ENCODE measurements around the gene CDH11.

CDH11 gene

DNA sequence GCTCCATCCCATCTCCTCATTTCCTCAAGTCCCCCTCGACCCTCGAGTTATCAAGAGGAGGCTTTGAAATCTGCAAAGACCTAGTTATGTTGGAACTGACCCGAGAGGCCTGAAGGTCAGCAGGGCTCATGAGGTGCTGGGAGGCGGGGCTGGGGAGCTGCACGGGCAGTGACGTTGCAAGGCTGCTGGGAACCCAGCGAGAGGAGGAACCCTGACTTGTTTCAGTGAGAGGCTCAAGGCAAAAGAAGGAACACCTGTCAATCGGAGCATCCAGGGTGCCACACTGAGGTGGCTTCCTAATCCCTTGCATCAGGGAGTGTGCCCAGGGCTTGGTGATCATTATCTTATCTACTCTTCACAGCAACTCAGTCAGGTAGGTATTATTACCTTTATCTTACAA lies 86.9 kb downstream of the CDH11 start:
- DNase-seq: no peak

DNA sequence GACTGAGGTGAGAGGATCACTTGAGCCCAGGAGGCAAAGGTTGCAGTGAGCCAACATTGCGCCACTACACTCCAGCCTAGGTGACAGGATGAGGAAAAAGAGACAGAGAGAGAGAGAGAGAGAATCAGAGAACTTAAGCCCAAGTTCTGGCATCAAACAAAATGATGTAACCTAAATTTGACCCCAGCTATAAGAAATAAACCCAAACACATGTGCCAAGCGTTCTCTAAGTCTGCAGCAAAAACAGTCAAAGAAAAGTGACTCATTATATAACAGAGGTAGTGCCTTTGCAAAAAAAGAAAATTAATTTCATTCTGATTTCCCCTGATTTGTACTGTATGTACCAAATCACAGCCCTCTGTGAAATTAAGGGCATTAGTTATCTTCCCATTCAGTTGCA lies 89.5 kb downstream of the CDH11 start:
- DNase-seq: no peak

DNA sequence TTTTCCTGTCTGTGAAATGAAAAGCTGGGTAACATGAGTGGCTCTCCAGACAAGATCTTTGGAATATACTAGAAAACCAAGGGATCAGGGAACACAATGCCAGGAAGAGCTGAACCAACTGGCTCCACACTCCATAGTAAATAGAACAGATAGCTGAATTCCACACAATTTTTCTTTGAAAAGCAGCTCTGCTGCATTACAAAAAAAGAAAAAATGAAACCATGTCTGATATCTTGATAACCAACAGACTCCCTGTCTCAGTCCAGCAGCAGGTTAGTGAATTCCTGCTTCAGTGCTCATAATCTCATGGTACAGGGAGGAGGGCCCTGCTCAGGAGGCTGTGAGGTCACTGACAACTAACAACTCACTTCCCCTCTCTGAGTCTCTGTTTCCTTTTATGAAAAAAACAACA lies 97.1 kb downstream of the CDH11 start:
- DNase-seq: no peak

DNA sequence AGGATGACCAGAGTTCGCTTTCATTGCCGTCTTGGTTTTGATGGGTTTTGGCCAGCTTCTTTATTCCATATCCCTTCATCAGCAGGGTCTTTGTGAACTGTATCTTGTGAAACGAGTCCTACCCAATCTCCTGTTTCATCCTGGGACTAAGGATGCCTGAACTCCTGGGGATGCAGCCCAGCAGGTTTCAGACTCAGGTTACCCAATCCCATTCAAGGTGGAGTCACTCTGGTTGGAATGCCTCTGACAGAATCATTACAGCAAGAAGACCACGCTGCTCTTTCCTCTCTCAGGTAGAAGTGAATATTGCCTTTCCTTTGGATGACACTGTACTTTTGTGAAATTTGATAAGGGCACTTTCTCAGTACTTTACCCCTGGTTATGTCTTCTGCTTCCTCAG lies 98.1 kb downstream of the CDH11 start:
- no peak for DNase-seq

DNA sequence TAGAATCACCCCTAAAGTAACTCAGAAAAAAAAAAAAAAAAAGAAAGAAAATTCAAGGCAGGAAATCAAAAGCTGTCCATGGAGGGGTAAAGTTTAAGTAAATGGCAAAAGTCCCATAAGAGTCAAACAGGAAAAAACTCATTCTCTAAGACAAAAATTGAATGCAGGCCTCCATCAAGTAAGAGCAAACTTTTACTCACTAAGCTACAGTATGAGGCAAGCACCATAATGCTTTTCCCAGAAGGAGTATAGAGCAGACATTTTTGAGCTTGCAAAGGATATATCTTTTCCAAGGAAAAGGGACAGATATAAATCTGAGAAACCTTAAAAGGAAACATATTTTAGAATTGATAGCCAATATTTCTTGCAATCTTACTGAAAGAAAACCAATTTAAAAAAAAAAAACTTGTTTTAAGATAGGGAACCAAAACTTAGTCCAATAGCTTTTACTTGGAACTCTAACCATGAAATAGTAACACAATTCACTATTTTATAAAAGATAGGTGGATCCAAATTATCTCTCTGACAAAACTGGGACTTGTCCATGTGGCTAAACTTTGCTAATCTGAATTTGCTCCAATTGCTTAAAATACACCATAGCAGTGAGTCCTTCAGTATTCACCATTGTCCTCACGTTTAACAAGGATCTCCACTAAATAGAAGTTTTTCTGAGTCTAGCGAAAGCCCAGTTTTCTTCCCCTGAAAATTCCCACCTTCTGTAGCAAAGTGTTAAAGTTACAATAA lies 99.8 kb downstream of the CDH11 start:
- no peak for DNase-seq

DNA sequence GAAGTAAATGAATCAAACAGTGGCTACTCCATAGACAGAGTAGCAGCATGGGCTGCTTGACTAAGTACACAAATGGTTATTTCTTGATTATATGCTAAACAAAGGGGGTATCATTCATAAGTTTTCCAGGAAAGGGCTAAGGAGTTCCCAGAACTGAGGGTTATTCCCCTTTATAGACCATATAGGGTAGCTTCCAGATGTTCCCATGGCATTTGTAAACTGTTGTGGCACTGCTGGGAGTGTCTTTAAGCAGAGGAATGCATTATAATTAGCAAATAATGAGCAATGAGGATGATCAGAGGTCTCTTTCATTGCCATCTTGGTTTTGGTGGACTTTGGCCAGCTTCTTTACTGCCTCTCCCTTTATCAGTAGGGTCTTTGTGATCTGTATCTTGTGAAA lies 105.1 kb downstream of the CDH11 start:
- no peak for DNase-seq

DNA sequence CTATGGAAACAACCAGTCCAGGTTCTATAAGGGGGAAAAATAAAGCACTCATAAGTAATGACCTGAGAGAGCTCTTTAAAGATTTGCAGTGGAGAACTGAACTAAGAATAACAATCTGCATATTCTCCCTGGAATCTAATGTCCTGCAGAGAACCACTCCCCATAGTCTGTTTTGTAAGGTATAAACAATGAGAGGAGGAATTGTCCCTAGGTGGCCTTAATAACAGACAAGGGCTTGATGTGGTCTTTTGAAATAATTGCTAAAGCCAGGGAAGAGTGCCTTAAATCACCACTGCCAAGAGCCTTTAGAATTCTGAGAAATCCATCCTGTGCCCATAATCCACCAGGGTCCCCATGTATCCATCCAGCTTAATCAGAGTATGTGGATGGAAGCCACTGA lies 106.3 kb downstream of the CDH11 start:
- DNase-seq: no peak

DNA sequence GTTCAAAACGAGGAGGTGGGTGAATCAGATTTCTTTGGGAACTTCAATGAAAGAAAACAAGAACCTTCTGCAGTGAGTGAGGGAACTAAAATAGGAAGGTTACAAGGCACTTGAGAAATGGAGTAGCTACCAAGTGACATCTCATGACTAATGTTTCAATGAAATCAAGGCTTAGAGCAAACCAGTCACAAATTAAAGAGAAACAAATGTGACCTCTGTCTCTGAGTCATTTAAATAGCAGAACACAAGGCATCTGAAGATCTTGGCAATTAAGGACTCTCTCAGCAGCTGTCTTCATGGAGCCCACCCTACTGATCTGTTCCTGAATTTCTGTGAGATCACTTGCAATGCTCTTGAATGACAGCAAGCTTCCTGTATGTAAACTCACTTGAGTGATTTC lies 109.5 kb downstream of the CDH11 start:
- no peak for DNase-seq

DNA sequence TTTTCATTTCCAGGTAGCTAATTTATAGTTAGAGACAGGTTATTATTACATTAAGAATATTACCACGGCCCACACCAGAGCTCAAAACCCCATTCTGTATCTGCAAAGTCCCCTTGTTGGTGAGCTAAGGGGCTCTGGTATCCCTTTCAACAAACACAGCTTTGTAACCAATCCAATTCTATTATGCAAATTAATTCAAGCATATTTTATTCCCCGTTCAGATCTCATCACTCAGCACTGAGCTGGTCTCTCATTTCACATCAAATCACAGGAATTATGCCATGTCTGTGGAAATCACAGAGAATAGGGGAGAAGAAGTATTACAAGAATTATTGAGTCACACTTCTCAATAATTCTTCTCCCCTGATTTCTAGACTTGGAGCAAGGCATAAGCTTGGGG lies 111.7 kb downstream of the CDH11 start:
- peak in 2 of 51 donors; percentile 22 to 64 for DNase-seq

DNA sequence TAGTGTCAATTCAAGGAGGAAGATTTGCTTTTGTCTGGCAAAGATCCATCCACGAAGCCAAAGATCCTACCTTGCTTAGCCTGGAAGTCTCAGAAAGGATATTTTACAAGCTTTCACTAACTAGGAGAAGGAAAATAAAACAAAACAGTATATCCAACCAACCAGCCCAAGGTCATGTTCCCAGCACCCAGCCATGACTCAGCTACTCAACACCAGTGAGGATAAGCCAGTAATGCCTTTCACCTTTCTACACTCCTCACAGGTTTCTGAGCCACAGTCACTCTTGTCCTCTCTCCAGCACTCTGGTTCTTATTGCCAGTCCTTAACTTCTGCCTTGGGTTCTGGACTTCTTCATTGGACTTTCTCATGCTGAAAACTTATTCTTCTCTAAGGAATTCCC lies 116.2 kb downstream of the CDH11 start:
- no peak for DNase-seq

DNA sequence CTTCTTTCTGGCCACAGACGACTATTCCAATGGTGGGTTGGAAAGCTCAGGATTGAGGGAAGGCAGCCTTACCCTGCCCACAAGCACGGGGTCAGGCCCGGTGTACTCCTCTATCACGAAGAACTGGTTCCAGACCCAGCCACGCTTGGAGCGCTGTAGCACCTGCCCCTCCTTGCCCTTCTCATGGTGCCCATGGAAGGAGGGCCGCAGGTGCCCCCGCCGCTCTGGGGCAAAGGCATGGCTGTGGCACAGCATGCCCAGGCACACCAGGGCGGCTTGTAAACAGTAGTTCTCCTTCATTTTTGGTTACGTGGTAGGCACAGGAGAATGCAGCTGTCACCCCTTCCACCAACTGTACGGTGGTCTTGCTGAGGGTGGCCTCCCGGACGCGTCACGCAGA lies 117.3 kb downstream of the CDH11 start:
- no peak for DNase-seq

DNA sequence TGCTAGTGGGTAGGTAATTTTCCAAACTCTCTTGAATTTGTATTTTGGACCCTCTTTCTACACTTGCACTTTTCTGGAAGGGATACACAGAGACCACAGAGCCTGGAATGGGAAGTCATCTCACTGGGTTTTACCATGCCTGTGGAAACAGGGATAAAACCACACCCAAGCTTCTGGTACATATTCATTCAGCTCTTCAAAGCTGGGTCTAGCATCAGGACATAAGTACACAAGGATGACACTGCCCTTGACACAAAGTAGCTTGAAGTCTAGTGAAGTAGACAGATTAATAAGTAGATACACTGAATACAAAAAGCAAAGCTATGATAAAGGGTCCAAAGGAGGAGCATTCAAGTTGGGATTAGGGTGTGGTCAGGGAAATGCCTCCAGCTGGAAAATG lies 118.2 kb downstream of the CDH11 start:
- no peak for DNase-seq

DNA sequence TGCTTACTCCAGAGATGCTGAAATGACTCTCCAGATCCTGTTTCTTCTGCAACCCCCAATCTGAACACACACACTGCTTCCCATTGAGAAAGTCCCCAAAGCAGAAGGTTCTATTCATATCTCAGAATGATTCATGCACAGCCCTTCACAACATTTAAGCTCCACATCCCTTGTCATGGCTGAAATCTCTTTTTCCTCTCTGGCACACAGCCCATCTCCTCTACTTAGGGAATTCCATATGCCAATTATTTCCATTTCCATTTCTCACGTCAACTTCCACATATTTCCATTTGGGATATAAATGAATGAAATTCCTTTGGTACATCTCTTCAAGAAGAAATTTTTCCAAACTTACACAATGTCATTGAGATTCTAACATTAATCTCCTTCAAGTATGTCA lies 119.6 kb downstream of the CDH11 start:
- DNase-seq: no peak

DNA sequence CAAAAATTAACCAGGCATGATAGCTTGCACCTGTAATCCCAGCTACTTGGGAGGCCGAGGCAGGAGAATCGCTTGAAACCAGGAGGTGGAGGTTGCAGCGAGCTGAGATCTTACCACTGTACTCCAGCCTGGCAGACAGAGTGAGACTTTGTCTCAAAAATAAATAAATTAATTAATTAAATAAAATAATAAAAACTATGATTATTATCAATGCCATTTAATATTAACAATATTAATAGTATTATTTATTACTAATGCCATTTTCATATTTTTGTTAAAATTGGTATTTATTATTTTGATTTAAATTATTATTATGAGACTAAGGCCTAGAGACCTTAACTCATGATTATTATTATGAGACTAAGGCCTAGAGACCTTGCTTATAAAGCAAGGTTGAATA lies 121.2 kb downstream of the CDH11 start:
- no peak for DNase-seq

DNA sequence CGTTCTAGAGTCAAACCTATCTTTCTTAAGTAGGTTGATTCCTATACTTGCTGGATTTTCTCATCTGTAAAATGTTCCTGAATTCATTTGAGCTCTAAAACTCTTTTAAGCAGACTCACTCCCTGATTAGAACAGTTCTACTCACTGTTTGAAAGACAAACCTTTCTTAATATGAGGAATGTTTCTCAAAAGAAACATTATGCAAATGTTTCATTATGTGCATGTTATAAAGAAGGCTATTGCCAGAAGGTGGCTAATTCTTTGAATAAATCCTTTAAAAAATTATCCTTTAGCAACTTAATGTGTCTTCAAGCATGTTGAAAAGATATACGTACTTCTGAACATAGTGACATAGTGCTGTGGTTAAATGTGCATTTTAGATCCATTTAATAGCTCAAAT lies 124.1 kb downstream of the CDH11 start:
- no peak for DNase-seq

DNA sequence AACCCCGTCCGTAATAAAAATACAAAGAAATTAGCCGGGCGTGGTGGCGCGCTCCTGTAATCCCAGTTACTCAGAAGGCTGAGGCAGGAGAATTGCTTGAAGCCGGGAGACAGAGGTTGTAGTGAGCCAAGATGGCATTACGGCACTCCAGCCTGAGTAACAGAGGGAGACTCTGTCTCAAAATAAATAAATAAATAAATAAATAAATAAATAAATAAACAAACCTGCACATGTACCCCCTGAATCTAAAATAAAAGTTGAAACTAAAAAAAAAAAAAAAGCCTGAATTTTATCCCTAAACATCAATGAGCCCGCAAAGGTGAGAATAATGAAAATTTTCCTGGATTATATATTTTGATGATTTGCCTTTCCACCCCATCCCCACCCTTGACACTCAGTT lies 124.7 kb downstream of the CDH11 start:
- no peak for DNase-seq

DNA sequence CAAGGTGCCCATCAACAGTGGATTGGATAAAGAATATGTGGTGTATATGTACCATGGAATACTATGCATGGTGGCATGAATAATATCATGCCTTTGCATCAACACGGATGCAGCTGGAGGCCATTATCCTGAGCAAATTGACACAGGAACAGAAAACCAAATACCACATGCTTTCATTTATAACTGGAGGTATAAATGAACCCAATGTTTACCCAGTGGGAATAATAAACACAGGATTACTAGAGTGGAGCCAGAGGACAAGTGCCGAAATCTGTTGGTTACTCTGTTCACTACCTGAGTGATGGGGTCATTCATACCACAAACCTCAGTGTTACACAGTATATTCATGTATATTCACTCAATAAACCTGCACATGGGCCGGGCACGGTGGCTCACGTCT lies 125.2 kb downstream of the CDH11 start:
- DNase-seq: no peak

DNA sequence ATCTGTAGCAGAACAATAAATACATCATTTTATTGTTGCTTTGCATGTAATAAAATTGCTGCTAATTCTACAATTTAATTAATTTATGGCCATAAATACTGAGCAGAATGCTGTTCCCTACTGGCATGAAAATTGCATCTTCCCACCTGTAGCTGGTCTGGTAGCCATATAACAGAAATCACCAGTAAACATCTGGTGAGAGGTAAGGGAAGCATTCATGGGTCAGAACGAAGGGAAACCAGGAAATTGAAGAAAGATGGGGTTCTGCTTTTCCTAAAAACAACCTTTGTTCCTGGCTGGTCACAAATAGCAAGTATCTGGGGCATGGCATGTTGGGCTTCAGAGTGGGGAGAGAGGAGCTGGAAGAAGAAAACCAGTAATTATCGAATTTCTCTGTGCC lies 128.4 kb downstream of the CDH11 start:
- DNase-seq: no peak

DNA sequence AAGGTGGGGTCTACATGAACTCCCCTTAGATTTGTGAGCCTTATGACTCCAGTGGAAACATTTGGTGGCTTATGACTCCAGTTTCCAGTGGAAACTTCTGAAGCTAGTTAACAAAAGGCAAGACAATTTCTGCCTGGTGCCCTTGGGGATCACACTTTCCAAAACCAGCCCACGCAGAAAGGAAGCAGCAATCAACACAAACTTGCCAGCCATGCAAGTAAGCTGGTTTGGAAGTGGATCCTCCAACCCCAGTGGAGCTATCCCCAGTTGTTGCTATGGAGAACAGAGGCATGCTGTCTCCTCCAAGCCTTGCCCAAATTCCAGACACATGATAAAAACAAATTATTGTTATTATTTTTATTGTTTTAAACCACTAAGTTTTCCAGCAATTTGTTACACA lies 130.9 kb downstream of the CDH11 start:
- no peak for DNase-seq

DNA sequence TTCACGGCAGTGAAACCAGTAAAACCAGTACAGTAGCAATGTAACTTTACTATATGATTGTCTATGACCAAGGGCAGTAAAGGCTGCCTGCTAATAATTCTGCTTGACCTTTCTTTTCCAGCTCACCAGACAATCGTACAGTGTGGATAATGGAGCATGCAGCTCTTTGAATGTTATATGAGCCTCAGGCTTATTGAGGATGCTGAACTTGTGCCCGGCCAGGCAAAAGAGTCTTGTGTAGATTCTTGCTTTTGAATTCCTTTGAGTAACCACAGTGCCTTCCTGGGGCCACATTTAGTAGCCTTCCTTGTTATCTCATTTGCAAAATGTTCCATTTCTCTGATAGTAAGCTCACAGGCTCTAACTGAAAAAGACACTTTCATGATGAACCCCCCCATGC lies 131.8 kb downstream of the CDH11 start:
- DNase-seq: no peak

DNA sequence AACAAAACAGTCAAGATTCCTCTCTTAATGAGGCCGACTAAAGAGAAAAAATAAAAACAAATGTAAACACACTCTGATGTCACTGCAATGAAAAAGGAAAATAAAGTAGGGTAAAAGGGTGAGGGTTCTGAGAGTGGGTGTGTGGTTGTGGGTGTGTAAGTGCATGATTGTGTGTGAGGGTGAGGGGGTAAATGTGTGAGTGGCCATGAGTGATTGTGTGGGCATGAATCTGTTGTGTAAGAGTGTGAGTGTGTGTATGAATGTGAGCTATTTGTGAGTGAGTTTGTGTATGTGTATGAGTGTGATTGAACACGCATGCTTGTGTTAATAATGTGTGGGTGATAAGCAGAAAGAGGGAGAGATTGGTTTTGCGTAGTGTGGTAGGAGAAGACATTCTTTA lies 132.8 kb downstream of the CDH11 start:
- DNase-seq: no peak

DNA sequence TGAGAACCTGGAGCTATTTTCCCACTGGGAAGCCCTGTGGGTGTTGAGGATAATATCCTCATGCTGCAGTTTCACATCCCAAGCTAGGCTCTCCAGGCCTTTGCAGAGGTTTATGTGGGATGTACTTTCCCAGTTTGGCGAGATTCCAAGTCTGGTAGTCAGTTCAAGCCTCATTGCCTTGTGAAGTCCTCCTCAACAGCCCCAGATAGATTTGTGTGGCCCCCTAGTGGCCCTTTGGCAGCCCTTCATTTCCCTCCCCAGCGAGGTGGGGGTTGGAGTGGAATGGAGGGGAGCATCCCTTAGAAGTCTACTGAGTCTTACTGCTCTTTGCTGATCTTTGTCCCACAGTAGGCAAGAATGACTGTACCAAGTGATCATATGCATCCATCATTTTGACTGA lies 137.9 kb downstream of the CDH11 start:
- peak in 39 of 51 donors; percentile 1 to 72 (median 24) for DNase-seq

DNA sequence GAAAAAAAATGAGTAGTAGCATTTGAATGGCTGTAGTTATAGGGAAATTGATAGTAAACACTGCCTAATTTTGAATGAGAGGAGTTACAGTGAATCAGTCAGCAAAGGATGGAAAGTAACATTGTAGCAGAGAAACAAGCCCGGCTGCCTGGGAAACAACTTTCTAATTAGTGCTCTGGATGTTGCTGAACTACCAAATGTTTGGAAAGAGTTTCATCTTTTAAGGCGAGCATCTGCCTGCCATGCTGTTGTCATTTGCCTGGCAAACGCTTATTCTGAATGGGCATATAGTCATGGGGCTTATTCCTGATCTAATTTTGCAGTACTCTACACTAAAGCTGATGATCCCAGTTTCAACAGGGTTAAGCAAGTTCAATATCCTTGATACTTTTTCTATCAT lies 138.6 kb downstream of the CDH11 start:
- DNase-seq: no peak

DNA sequence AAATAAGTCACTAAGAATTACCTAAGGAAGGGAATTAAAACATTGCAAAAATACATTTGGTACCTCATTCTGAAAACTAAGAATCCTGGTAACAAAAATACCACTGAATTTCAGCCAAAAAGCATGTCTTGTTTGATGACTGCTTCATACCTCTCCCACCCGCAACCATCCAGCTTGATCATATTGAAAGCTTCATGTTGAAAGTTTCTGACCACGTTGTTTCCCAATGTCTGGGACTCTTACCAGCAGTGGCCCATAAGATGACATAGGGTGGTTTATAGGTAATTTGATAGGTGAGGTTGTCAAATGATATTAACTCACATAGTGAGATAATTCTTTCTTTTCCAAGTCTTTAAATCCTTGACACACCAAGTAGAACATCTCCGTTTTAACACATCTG lies 139.3 kb downstream of the CDH11 start:
- no peak for DNase-seq

Data from hypothalamus (tissue), 51 donors.